ENCODE data around the gene ANKRD12.

DNA sequence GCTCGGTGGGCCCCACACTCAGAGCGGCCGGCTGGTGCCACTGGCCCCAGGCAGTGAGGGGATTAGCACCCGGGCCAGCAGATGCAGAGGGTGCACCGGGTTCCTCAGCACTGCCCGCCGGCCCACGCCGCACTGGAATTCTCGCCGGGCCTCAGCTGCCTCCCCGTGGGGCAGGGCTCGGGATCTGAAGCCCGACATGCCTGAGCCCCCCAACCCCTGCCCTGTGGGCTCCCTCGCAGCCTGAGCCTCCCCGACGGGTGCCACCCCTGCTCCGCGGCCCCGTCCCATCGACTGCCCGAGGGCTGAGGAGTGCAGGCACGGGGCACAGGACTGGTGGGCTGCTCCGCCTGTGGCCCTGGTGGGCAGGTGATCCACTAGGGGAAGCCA lies 160.4 kb downstream of the ANKRD12 start:
- TF ChIP-seq POLR2A (IDR thresholded peaks at IDR 0.05) (no peak), EP300 (IDR thresholded peaks at IDR 0.05) (no peak)
- TF ChIP-seq, protein P1, sequence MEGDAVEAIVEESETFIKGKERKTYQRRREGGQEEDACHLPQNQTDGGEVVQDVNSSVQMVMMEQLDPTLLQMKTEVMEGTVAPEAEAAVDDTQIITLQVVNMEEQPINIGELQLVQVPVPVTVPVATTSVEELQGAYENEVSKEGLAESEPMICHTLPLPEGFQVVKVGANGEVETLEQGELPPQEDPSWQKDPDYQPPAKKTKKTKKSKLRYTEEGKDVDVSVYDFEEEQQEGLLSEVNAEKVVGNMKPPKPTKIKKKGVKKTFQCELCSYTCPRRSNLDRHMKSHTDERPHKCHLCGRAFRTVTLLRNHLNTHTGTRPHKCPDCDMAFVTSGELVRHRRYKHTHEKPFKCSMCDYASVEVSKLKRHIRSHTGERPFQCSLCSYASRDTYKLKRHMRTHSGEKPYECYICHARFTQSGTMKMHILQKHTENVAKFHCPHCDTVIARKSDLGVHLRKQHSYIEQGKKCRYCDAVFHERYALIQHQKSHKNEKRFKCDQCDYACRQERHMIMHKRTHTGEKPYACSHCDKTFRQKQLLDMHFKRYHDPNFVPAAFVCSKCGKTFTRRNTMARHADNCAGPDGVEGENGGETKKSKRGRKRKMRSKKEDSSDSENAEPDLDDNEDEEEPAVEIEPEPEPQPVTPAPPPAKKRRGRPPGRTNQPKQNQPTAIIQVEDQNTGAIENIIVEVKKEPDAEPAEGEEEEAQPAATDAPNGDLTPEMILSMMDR (IDR thresholded peaks at IDR 0.05): no peak

All from sigmoid colon (tissue), 4 donors.